GM19328 (cell line): ENCODE data around the gene LCN6.
"Not testable (repeated sequence)": the region's sequence is repeated elsewhere in the genome, so short reads cannot be mapped to it uniquely, and the experiment has no call there.

Experiments
- ATAC-seq: cut with Tn5 transposase; IDR thresholded peaks from one replicate; pipeline ENCODE4 v1.9.1; 2021; ENCODE audit warnings: mild to moderate bottlenecking, moderate library complexity; ENCODE audit not compliant: unreplicated experiment

Gene LCN6

GRCh38 chr9:136760834-136761544, 12.7 kb upstream of the LCN6 start:
- ATAC-seq, result not testable (repeated sequence)

GRCh38 chr9:136760424-136760823, 12.1 kb upstream of the LCN6 start:
- no peak for ATAC-seq

DNA sequence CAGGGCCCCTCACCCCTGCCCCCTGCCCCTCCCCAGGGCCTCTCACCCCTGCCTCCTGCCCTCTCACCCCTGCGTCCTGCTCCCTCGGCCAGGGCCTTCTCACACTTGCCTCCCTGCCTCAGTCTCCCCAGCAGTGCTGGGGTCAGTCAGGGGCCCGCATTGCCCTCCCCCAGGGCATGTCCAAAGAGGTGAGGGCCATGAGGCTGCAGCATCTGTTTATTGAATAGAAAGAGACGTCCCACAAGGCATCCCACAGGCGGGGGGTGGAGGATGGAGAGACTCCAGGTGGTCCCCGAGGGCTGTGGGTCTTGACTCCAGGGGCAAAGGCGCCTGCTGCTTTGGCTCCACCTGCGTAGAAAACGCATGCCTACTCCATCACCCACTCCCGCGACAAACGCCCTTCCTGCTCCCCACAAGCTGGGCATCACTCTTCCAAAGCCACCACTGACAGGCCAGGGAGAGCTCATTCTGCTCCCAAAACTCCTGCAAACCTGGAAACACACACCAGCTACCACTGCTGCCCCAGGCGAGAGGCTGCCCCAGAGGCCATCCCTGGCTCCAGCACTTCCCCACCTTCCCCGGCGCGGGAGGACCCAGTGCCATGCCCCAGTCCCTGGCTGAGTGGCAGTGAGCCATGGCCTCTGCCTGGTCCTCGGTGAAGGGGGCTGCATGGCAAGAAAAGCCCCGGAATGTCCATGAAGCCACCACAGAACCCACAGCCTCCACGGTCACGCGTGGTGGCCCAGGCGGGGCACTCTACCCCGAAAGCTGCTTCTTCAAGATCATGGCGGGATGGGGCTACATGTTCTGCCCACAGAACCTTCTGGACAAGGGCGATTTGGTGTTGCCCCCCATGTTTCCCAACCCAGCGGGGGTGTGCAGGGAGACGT, 11.4 kb upstream of the LCN6 start:
- no peak for ATAC-seq

DNA sequence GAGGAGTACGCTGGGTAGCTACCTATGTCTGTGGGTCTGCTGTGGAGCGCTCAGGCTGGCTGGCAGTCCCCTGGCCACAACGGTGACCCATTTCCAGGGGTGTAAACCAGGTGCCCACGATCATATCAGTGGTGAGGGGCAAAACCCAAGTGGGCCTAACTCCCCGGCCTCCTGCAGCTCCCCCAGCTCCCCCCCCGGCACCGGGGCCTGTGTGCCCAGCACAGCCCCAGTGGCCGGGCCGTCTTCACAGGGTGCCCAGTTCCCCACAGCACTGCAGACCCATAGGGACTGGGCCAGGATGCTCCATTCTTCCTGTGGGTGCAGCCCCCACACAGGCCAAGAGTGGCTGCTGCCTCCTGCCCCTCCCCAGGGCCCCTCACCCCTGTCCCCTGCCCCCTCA, 10.7 kb upstream of the LCN6 start:
- no peak for ATAC-seq

GRCh38 chr9:136757751-136758140, 9.4 kb upstream of the LCN6 start:
- no peak for ATAC-seq

DNA sequence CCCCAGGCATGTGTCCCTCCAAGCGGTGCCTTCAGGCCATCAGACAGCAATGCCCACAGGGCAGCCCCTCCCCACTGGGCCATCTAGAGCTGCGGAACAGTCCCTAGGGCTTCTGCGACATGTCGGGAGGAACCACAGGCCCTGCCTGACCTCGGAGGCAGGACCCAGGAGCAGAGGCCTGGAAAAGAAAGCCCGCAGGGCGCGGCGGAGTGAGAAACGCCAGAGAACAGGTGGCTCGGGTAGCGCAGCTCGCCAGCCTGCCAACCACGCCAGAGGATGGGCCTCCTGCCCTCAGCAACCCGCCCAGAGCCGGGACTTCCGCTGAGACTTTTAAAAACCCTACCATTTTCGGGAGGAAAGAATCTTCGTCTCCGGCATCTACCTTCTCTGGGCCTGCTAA, 9.0 kb upstream of the LCN6 start:
- no peak for ATAC-seq

- no peak for ATAC-seq
Observed at GRCh38 chr9:136756836-136757235, 8.5 kb upstream of the LCN6 start.

- no peak for ATAC-seq
Observed at GRCh38 chr9:136756134-136756438, 7.8 kb upstream of the LCN6 start.

DNA sequence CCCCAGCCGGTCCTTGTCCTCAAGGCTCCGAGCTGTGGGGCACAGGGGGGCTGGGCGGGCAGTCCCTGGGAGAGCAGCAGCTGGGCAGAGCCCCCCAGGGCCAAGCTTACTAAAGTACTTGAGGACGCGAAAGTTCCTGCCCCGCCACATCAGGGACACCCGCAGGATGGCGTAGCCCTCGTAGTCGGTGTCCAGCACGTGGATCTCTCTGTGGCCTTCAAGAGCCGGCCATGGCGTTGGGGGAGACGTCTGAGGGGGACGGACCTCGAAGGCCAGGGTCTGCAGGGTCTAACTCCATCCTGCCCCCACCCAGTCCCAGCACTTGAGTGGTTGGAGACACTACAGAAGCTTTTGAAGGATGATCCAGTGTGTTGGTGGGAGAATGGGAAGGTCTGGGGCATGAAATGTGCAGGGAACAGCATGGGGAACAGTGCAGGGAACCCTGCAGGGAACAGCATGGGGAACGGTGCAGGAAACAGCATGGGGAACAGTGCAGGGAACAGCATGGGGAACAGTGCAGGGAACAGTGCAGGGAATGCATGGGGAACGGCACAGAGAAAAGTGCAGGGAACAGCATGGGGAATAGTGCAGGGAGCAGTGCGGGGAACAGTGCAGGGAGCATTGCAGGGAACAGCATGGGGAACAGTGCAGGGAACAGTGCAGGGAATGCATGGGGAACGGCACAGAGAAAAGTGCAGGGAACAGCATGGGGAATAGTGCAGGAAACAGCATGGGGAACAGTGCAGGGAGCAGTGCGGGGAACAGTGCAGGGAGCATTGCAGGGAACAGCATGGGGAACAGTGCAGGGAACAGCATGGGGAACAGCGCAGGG, 7.2 kb upstream of the LCN6 start:
- ATAC-seq, result not testable (repeated sequence)

DNA sequence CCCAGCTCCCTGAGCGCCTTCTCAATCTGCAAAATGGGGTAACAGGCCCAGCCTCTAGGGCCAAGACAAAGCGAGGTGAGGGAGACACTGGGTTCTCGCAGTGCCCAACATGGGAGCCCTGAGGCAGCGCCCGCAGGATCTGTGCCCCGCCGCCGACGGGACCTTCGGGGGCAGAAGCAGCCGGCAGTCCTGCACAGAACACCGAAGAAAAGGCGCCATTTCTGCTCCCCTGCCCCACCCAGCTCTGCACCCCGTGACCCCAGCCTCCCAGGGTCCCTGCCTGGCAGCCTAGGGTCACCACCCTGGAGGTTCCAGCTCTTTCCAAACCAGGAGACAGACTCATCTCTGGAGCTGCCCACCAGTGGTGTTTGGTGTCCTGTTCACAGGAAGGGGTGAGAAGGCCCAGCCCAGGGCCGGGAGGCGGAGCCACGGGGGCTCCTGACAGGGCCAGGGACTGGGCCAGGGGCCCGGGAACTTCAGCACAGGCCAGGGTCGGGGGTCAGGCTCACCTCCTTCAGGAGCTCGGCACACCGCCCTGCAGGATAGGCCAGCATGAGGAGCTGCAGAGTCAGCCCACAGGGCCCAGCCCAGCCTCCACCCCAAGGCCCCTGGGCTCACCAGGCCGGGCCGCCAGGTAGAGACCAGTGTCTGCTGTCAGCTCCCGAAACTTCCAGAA, 6.4 kb upstream of the LCN6 start:
- ATAC-seq, result no peak

GRCh38 chr9:136754059-136754572, 5.8 kb upstream of the LCN6 start:
- ATAC-seq, result no peak

DNA sequence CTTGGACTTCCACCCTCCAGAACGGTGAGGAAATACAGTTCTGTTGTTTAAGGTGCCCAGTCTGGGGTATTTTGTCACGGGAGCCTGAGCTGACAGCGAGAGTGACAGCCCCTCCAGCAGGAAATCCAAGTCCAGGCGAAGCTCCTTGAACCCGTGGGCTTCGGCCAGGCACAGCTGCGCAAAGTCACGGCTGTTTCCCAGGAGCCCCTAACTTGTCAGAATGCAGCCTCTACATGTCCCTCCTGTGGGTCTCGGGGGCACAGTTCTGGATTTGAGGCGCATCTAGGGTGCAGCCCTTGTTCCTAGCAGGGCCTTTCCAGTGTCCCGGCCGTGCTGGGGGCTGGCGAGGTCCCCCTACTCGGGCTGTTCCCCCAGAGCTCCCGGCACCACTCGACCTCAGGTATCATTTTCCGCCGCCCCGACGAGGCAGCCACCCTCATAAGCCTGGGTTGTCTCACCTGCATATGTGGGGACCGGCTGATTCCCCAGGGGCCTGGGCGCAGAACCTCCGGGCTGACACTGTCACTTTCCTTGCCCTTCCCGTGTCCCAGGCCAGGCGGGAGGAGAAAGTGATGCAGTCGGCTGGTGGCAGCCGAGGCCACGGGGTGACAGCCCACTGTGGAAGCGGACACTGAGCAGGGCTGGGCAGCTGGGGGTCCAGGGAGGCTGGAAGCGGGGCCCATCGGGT, 5.2 kb upstream of the LCN6 start:
- ATAC-seq, result no peak

DNA sequence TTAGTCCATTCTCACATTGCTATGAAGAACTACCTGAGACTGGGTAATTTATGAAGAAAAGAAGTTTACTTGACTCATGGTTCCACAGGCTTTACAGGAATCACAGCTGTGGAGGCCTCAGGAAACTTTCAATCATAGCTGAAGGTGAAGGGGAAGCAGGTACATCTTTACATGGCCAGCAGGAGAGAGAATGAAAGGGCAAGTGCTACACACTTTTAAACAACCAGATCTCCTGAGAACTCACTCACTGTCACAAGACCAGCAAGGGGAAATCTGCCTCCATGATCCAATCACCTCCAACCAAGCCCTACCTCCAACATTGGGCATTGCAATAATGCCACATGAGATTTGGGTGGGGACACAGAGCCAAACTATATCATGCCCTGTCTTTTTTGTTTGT, 3.5 kb upstream of the LCN6 start:
- ATAC-seq, result no peak

DNA sequence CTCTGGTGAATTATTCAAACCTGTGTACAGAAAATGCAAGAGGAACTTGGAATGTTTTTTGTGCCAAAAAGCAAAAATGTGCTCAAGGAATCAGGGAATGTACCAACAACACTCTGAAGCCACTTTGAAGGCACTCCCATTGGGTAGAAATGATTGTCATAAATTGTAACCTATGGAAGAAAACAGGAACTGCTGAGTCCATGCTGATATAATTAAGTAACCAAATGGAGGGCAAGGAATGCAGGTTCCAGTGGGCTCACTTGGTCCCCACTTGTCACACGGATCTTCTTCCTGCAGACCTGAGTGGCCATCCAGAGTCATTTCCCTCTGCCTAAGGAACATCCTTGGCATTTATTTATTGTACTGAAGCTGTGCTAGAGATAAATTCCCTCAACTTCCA, 2.9 kb upstream of the LCN6 start:
- ATAC-seq, result no peak

- ATAC-seq, result no peak
Observed at GRCh38 chr9:136750526-136750925, 2.2 kb upstream of the LCN6 start.

- ATAC-seq, result no peak
Observed at GRCh38 chr9:136748666-136749611, 614 bp upstream of the LCN6 start.

GRCh38 chr9:136747161-136748060, 914 bp downstream of the LCN6 start:
- ATAC-seq, result no peak

- no peak for ATAC-seq
Observed at GRCh38 chr9:136746621-136747020, 1.7 kb downstream of the LCN6 start.
